NCI-H2171 treated with DMSO at 0.1 percent for 48 hours (cell line): Measurements from ENCODE around the gene FAXDC2.
"Not testable (repeated sequence)": the region's sequence is repeated elsewhere in the genome, so short reads cannot be mapped to it uniquely, and the experiment has no call there.

Source experiments
- DNase-seq: peaks from one replicate; lab custom pipeline; 2025; lab: John Stamatoyannopoulos, UW

FAXDC2 gene

GRCh38 chr5:154860765-154861164, 10.4 kb upstream of the FAXDC2 start:
- DNase-seq: no peak

GRCh38 chr5:154860123-154860522, 9.7 kb upstream of the FAXDC2 start:
- no peak for DNase-seq

GRCh38 chr5:154858972-154859871, 8.8 kb upstream of the FAXDC2 start:
- DNase-seq: no peak

DNA sequence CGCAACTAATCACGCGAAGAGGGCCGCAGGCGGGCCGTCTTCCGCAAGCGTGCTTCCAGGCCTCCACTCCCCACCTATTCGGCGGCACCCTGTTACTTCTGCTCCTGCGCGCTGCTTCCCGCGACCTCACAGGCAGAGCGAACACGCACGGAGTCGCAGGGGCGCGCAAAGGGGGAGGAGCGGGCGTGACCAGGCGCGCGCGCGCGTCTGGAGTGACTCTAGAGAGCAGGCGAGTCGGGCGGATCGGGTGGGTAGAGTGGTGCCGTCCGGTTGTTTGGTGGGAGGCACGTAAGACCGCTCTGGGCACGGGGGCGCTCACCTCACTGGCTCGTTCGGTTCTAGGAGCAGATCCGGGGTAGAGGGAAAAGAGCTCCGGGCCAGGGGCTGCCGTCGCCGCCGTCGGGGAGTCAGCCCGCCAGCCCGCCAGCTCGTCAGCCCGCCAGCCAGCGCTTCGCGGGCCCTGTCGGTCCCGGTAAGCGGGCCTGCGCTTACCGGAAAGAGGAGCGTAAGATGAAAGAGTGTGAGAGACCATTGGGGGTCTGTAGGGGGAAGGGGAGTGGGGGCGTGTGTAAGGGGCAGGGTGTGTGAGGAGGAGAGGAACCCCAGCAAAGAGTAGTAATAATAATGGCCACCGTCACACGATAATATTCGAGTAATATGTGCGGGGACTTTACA, 8.0 kb upstream of the FAXDC2 start, which contains the start of gene CNOT8:
TSS of gene CNOT8 (plus strand) at position 331 of the 675 bp plus-strand sequence. CDS start 4,652 bp downstream, outside the sequence.
- peak; percentile 88 for DNase-seq

DNA sequence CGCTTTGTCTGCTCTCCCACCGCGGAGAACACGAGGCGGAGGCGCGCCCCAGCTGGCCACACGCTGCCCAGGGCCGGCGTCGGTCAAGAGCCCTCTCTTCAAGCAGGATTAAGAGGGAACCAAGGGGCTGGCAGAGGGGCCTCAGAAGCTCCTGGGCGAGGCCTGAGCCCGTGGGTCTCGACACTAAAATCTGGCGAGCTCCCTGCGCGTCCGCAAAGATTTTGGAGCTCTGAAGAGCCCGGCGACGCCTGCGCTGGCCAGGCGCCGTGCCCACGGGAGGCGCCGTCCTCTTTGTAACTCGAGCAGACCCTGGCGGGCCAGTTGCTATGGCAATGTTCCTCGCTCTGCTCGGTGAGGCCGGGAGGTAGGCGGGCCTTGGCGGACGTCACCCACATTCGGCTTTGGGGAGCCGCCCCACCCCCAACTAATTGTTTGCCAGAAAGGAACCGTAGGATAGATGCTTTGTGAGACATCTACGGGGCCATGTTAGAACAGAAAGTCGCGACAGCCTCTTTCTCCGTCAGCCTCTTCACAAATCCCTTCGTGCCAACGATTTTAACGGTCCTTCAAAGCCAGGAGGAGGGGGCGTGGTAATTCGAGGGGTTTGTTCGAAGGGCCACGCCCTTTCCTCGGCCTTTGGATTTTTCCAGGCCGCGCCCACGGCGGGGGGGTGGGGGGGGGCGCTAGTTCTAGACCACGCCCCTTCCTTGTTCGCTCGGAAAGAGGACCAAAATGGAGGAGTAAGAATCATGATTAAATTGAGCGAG, 7.3 kb upstream of the FAXDC2 start:
- peak; percentile 91 for DNase-seq

GRCh38 chr5:154851351-154851750, 948 bp upstream of the FAXDC2 start:
- no peak for DNase-seq

DNA sequence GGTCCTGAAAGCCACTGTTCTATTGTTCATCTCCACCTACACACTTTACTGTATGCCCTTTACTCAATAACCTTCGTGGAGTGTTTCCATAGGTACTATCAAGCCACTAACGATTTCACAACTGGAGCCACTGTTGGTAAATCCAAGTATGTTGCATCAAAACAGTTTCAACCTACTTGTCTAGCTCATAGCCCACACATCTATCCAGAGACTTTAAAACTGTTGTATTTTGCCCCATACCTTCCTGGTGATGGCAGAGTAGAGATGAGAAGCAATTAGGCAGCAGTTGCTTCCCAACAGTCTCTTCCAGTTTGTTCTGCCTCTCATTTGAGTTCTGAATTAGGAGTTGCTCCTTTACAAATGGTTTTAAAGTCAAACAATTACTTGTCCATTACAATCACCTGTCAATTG, 607 bp downstream of the FAXDC2 start:
- no peak for DNase-seq

DNA sequence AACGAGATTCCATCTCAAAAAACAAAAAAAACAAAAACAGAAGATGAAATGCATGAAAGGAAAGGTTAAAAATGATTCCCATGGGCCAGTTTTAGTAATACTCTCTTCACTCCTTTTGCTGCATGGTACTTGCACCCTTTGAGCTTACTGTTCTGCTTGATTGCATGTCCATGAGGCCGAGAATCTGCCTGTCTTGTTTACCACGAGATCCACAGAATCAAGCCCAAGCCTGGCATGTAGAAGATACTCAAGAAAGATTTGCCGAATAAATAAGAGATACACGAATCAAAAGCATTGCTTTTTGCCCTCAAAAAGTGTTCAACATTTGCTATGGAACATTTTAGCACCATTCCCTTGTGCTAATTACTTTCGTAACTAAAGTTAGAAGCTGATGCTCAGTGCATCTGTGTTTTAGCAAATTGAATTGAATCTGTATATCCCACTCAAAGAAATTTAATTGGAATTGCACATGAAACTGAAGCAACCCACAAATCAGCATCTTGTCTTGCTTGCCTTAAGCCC, 1.1 kb downstream of the FAXDC2 start:
- DNase-seq: no peak

DNA sequence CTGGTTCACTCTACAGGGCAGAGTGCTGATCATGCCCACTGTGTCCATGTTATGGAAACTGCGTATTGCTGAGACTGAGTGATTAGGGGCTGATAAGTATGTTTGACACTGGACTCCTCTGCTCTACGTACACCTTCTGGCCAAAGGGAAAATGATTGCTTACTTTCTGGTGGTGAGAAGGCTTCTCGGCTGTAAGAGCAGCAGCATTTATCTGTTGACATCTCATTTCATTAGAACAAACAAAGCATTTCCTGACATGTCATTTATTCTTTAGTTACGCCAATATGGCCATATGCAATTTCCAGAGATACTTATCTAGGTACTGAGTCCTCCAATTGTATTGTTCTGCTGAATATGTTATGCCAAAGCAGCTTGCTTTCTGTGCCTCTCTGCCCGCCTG, 5.6 kb downstream of the FAXDC2 start:
- DNase-seq: no peak

- no peak for DNase-seq
Observed at GRCh38 chr5:154842689-154843530, 7.5 kb downstream of the FAXDC2 start.

GRCh38 chr5:154841273-154841661, 9.1 kb downstream of the FAXDC2 start:
- no peak for DNase-seq

DNA sequence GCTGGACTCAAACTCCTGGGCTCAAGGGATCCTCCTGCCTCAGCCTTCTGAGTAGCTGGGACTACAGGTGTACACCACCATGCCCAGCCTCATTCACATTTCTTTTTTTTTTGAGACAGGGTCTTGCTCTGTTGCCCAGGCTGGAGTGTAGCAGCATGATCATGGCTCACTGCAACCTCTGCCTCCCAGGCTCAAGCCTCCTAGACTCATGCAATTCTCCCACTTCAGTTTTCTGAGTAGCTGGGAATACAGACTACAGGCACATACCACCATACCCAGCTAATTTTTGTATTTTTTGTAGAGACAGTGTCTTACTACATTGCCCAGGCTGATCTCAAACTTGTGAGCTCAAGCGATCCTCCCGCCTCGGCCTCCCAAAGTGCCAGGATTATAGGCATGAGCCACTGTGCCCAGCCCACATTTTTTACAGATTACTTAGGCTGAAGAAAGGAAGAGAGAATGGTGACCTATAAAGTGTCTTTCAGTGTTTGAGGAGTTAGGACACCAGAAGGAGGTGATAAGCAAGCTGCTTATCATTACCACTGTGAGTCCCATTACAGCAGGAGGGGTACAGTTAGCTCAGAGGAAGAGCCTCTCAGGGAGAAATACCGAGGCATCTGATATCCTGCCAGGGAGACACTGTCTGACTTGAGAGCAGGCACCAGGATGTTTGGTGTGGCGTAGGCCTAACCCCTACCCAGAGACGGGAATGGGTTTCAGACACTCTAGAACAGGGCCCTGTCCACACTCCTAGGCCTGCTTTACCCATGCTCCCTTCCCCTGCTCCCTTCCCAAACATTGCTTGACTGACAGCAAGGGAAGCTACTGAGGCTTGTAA, 9.7 kb downstream of the FAXDC2 start:
- no peak for DNase-seq

DNA sequence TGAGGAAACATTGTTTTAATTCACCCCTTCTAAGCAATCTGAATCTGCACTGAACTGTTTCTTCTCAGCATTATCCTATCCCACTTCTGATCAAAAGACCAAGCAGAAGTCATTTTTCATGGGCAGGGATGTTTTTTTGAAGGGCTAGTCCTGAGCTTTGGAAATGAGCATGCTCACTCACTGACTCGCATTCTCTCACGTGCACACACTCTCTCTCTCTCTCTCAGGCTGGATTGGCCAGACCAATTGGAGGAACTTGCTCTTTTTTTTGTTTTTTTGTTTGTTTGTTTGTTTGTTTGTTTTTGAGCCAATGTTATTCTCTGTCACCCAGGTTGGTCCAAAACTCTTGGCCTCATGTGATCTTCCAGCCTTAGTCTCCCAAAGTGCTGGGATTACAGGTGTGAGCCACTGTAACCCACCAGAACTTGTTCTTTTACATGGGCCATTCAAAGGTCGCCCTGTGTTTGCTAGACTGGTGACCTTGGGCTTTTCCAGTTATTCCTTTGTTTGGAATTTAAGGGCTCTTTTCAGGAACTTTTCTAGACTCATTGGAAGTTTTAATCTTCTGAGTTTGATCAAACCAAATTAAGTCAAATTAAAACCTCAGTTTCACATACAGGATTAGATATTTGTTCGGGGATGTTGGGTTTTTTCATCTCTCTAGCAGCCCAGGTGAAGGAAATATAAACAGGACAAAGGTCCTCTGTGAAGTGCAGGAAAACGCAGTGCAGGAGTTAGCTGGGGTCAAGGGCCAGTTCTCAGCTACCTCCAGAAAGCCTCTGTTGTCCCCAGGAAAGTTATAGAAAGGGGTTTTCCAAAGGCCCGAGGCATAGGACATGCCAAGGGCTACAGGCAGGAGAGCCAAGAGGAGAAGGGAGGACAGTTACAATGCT, 13.1 kb downstream of the FAXDC2 start:
- no peak for DNase-seq

DNA sequence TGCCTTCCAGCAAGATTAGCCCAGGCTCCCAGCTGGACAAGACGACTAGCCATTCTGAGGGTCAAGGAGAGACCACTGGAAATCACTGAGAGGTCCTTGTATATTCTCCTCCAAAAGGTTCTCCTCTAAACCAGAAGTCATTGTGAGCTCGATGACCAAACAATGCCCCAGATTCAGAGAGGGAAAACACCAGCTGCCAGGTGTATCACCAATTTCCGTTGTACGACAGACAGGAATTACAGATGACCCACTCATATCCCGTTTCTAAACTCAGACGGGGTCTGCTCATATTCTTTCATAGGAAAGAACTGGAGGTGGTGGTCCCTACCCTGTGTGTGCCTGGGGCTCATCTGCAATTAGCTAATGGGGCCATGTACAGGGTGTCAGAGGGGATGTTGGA, 14.2 kb downstream of the FAXDC2 start:
- no peak for DNase-seq

GRCh38 chr5:154835701-154836052, 14.7 kb downstream of the FAXDC2 start:
- DNase-seq: not testable (repeated sequence)

DNA sequence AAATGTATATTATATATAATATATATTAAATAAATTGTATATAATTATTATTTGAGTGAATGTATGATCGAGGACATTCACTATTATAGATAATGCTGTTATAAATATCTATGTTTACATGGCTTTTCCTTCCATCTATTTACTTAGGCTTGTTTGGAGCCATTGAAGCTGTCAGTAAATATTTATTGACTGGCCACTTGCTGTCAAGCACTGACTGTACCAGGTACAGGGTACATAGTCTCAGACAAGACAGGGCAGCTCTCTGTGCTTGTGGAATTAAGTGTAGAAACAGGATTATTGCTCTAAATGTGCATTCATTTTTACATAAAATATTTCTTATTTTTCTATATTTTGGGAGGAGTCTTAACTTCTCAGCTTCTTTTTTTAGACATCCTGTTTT, 16.4 kb downstream of the FAXDC2 start:
- no peak for DNase-seq

- DNase-seq: not testable (repeated sequence)
Observed at GRCh38 chr5:154832804-154833203, 17.6 kb downstream of the FAXDC2 start.

DNA sequence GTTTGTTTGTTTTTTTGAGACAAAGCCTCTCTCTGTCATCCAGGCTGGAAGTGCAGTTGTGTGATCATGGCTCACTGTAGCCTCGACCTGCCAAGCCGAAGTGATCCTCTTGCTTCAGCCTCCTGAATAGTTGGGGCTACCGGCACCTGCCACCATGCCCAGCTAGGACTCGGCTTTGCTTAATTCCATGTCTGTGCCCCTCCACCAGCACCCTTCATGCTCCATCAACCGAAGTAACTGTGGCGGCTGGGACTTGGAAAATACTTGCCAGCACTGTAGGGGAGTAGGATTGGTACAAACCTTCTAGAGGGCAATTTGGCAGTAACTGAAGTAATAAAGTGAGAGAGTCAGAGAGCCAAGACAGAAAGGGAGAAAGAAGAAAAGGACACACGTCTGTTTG, 19.0 kb downstream of the FAXDC2 start:
- no peak for DNase-seq

DNA sequence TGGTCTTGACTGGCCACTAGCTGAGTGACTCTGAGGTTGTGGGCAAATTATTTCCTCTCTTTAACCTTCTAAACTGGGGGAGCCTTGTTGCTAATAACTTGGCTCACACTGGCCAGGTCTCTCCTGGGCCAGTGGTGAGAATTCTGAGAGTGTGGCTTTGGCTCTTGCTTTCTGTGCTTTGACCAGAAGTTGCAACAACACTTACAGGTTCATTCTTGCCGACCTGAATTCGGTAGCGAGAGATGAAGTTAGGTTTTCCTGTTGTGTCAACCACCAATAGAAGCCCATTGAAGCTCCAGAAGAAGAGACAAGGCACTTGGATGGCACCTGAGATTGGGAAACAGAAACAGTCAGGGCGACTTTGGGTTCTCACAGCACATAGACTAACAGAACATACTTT, 19.8 kb downstream of the FAXDC2 start:
- no peak for DNase-seq

DNA sequence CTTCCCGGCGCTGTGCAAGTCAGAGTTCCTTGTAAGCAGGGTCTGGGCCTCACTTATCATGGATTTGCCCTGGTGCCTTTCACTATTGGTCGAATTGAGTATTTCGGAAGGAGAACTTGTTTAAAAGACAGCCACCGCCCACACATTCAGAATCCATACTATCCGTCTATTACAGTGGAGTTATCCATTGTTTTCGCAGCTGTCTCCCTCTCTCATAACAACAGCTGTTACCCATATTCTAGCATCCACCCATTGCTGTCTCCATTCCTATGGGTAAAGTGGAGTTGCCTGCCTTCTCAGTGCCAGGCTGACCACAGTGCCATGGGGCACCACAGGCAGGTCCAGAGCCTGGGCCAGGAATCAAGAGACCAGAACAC, 20.2 kb downstream of the FAXDC2 start:
- no peak for DNase-seq
